Left lung (tissue), 10 donors: Measurements from ENCODE around the gene ADGRA1. TPM values are rescaled to one million over a fixed set of nuclear protein-coding genes. Genes with fewer than 3 reads are reported as not detected.
A peak's percentile ranks its signal among the peaks of the same experiment; 100 is the strongest.

Source experiments
- ATAC-seq: fragments of 200-7000 bp; cut with Tn5 transposase; one replicate; pipeline ENCODE4 v1.9.1; 2020; ENCODE audit warnings: moderate library complexity
- DNase-seq, 4 donors: peaks; one replicate each; pipeline ENCODE4 v3.0.0-alpha.2; 2013 to 2020
- H3K27ac ChIP-seq, 2 donors: fragments of 200-600 bp; sonication (generic) in 1 of 2; one replicate each; pipeline versions ENCODE4 v1.5.0 to v1.8.0; 2020 to 2021
- H3K27me3 ChIP-seq, 2 donors: fragments of 200-600 bp; sonication (generic) in 1 of 2; one replicate each; pipeline versions ENCODE4 v1.5.0 to v1.8.0; 2020 to 2021
- H3K36me3 ChIP-seq, 2 donors: fragments of 200-600 bp; sonication (generic) in 1 of 2; one replicate each; pipeline versions ENCODE4 v1.5.0 to v1.8.0; 2020 to 2021
- H3K4me1 ChIP-seq, 2 donors: fragments of 200-600 bp; one replicate each; pipeline ENCODE4 v1.8.0; 2021
- H3K4me3 ChIP-seq, 2 donors: fragments of 200-600 bp; sonication (generic) in 1 of 2; one replicate each; pipeline versions ENCODE4 v1.5.0 to v1.8.0; 2020 to 2021; ENCODE audit warnings: mild to moderate bottlenecking in 1 of 2
- H3K9me3 ChIP-seq, 2 donors: fragments of 200-600 bp; sonication (generic) in 1 of 2; one replicate each; pipeline versions ENCODE4 v1.5.0 to v1.8.0; 2020 to 2021
- CTCF ChIP-seq, 2 donors: fragments of 200-600 bp; sonication (generic) in 1 of 2; IDR thresholded peaks; one replicate each; pipeline versions ENCODE4 v1.5.0 to v1.8.0; 2021; ENCODE audit warnings: antibody characterized with exemption in 2 of 2
- intact Hi-C, 2 donors: fragments of 100-400 bp; cut with DNase I; formaldehyde crosslinking; loops; one replicate each; pipeline versions ENCODE4 v1.11.2 to v1.14.2; 2022
- polyA plus RNA-seq, 6 donors: library from polyadenylated mRNA; unstranded; fragments of 120-200 nt; gene quantifications; one replicate each; pipeline ENCODE4 v1.2.1, GENCODE V29; 2013; ENCODE audit not compliant: insufficient read length in 6 of 6
- total RNA-seq, 2 donors: library from RNA; stranded (reverse); fragmentation: NEBNext Ultra II Directional; extraction: Animal tissue kit (Norgen Biotek cat#: 25700); gene quantifications; one replicate each; pipeline ENCODE4 v1.2.1, GENCODE V29; 2021
- donor health status: DM: no; HTN: yes; CAD: no.
- donor health status: DM: no; HTN: no; CAD: no.

ADGRA1 gene
- total and polyA plus RNA-seq, 8 donors = 0.07 to 0.24 (median 0.09) TPM; not detected in 1

GRCh38 chr10:133101416-133101810 lies 13.7 kb downstream of the ADGRA1 start:
- Histone ChIP-seq H3K27me3 (peaks cover 5 to 100% of the 10 kb centered on the region in 2 donors), H3K9me3 (peaks cover 0 to 5% of the 10 kb centered on the region in 2 donors), H3K36me3 (no peaks in the 10 kb centered on the region), H3K4me3 (no peak overlapping the region), H3K4me1 (no peaks in the 10 kb centered on the region), H3K27ac (no peak overlapping the region)
- no peak for ATAC-seq
- peak in 1 of 4 donors; percentile 64 for DNase-seq
- intact Hi-C loops = no loop called here
- TF ChIP-seq CTCF (IDR thresholded peaks at IDR 0.05) = no peak

- H3K27me3 ChIP-seq = peaks cover 5 to 93% of the 10 kb centered on the region in 2 donors
- DNase-seq = peak in 1 of 4 donors; percentile 74
- intact Hi-C loops = no loop called here
- H3K27ac ChIP-seq = no peak overlapping the region
- no peaks in the 10 kb centered on the region for H3K4me1 ChIP-seq
- H3K36me3 ChIP-seq = no peaks in the 10 kb centered on the region
- TF ChIP-seq CTCF (IDR thresholded peaks at IDR 0.05) = no peak
- H3K4me3 ChIP-seq = no peak overlapping the region
- no peak for ATAC-seq
- peaks cover 0 to 17% of the 10 kb centered on the region in 2 donors for H3K9me3 ChIP-seq
These were observed 14.8 kb downstream of the ADGRA1 start for GRCh38 chr10:133102415-133103095.

GRCh38 chr10:133103311-133103910 lies 15.7 kb downstream of the ADGRA1 start:
- intact Hi-C loops = no loop called here
- H3K27me3 ChIP-seq = peaks cover 5 to 85% of the 10 kb centered on the region in 2 donors
- DNase-seq (peak in 1 of 4 donors; percentile 70), ATAC-seq (no peak)
- H3K4me1 ChIP-seq = no peaks in the 10 kb centered on the region
- H3K4me3 ChIP-seq = no peak overlapping the region
- H3K36me3 ChIP-seq = no peaks in the 10 kb centered on the region
- H3K27ac ChIP-seq = no peak overlapping the region
- no peak for TF ChIP-seq CTCF (IDR thresholded peaks at IDR 0.05)
- H3K9me3 ChIP-seq = peaks cover 0 to 25% of the 10 kb centered on the region in 2 donors

- Histone ChIP-seq H3K4me3 (no peak overlapping the region), H3K27ac (no peak overlapping the region), H3K4me1 (no peaks in the 10 kb centered on the region), H3K36me3 (no peaks in the 10 kb centered on the region), H3K9me3 (peaks cover 0 to 27% of the 10 kb centered on the region in 2 donors), H3K27me3 (peaks cover 5 to 76% of the 10 kb centered on the region in 2 donors)
- intact Hi-C loops = no loop called here
- DNase-seq (peak in 1 of 4 donors; percentile 68), ATAC-seq (no peak)
- TF ChIP-seq CTCF (IDR thresholded peaks at IDR 0.05) = no peak
These were observed 16.6 kb downstream of the ADGRA1 start for GRCh38 chr10:133104068-133104962.
